NCI-H446 (cell line): ENCODE data around the gene ITGA11.

Experiments
- DNase-seq, 2 experiments: peaks; one replicate each; lab custom pipeline; 2025; lab: John Stamatoyannopoulos, UW

Gene ITGA11

GRCh38 chr15:68310804-68311463, 121.0 kb downstream of the ITGA11 start:
- DNase-seq = no peak

- DNase-seq = no peak
These were observed 121.7 kb downstream of the ITGA11 start for GRCh38 chr15:68310178-68310803.

- no peak for DNase-seq
These were observed 122.9 kb downstream of the ITGA11 start for GRCh38 chr15:68309024-68309423.

- DNase-seq = no peak
These were observed 124.6 kb downstream of the ITGA11 start for GRCh38 chr15:68307131-68307928.

- no peak for DNase-seq
These were observed 126.5 kb downstream of the ITGA11 start for GRCh38 chr15:68305420-68305871.

- no peak for DNase-seq
These were observed 127.2 kb downstream of the ITGA11 start for GRCh38 chr15:68304589-68305337.

- no peak for DNase-seq
These were observed 128.2 kb downstream of the ITGA11 start for GRCh38 chr15:68303560-68304436.

GRCh38 chr15:68303134-68303533, 128.8 kb downstream of the ITGA11 start:
- DNase-seq = no peak

- DNase-seq = no peak
These were observed 129.2 kb downstream of the ITGA11 start for GRCh38 chr15:68302729-68303128.

- no peak for DNase-seq
These were observed 130.7 kb downstream of the ITGA11 start for GRCh38 chr15:68301301-68301700.

GRCh38 chr15:68300115-68300940, 131.6 kb downstream of the ITGA11 start:
- no peak for DNase-seq

GRCh38 chr15:68299436-68299835, 132.5 kb downstream of the ITGA11 start:
- DNase-seq = no peak

- no peak for DNase-seq
These were observed 133.0 kb downstream of the ITGA11 start for GRCh38 chr15:68298882-68299381.

GRCh38 chr15:68298336-68298735, 133.6 kb downstream of the ITGA11 start:
- DNase-seq = no peak

GRCh38 chr15:68295014-68295805, 136.8 kb downstream of the ITGA11 start:
- no peak for DNase-seq

GRCh38 chr15:68292967-68293366, 139.0 kb downstream of the ITGA11 start:
- no peak for DNase-seq

GRCh38 chr15:68292157-68292781, 139.7 kb downstream of the ITGA11 start:
- DNase-seq = no peak

GRCh38 chr15:68290715-68291114, 141.2 kb downstream of the ITGA11 start:
- DNase-seq = no peak
